Thyroid gland (tissue), 4 donors: Measurements from ENCODE around the gene KCNB1.

Experiments
- CTCF ChIP-seq, 6 experiments: fragments of 200-600 bp in 3 of 6; fragments of 450-650 bp in 3 of 6; sonication (generic) in 3 of 6; IDR thresholded peaks; one replicate each; pipeline ENCODE4 v1.5.1; 2016 to 2019; ENCODE audit warnings: antibody characterized with exemption in 6 of 6, mild to moderate bottlenecking in 2 of 6, inconsistent platforms in 1 of 6, moderate library complexity in 1 of 6
- POLR2A ChIP-seq, 2 donors: fragments of 450-650 bp; IDR thresholded peaks; one replicate each; pipeline ENCODE4 v1.6.1; 2017; ENCODE audit warnings: antibody characterized with exemption in 2 of 2, mild to moderate bottlenecking in 2 of 2, moderate library complexity in 1 of 2

GRCh38 chr20:49344140-49344539, 138.3 kb downstream of the KCNB1 start:
- TF ChIP-seq POLR2A (IDR thresholded peaks at IDR 0.05) (no peak), CTCF (IDR thresholded peaks at IDR 0.05) (no peak)
